GM12872 (cell line): Measurements from ENCODE around the gene TMEM106C.

Experiments
- CTCF ChIP-seq: IDR thresholded peaks from 3 replicates; pipeline ENCODE4 v1.5.1; 2011; ENCODE audit warnings: low read depth, mild to moderate bottlenecking, low read length, moderate library complexity; ENCODE audit not compliant: insufficient read depth

The TMEM106C gene, protein sequence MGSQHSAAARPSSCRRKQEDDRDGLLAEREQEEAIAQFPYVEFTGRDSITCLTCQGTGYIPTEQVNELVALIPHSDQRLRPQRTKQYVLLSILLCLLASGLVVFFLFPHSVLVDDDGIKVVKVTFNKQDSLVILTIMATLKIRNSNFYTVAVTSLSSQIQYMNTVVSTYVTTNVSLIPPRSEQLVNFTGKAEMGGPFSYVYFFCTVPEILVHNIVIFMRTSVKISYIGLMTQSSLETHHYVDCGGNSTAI

GRCh38 chr12:47963340-47964040, at the start of gene TMEM106C:
Gene TMEM106C, plus strand, starts transcription at chr12:47963596. Its CDS starts 641 bp downstream, at chr12:47964237.
- peak; percentile 98 for TF ChIP-seq CTCF

DNA sequence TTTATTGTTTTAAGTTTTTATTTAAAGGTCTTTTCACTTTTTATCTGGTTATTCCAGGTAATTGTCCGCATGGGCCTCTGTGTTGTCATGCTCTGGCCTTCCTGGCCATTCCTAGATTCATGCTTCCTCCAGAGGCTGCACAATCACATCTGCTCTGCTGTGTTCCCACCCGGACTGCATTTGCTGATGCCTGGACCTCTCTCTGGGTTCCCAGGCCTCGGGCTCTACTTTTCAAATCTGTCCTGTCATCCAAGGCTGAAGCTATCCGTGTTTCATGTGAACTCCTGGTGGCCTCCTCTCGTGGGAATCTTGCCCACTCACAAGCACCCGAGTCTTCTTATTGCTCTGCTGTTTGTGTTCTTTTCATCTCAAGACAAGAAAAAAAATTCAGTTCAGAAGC, 42.5 kb upstream of the TMEM106C start:
- no peak for TF ChIP-seq CTCF

GRCh38 chr12:47921907-47922306, 41.5 kb upstream of the TMEM106C start:
- no peak for TF ChIP-seq CTCF

DNA sequence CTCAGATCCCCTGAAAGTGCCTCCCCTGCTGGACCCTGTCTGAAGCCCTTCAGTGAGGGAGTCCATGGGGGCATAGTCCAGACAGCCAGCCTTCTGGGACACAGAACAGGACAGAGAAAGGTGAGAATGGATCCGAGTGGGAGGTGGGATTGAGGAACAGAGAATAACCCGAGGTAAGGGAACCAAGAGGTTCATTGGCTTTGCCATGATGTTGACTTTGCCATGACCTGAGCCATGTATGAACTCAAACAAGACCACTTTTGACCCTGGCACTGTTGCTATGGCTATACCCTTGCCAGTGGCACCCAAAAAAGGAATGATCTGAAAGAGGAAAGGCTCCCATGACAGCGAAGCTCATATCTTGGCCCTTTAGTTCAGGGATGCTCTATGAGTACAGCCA, 36.0 kb upstream of the TMEM106C start:
- TF ChIP-seq CTCF = no peak

DNA sequence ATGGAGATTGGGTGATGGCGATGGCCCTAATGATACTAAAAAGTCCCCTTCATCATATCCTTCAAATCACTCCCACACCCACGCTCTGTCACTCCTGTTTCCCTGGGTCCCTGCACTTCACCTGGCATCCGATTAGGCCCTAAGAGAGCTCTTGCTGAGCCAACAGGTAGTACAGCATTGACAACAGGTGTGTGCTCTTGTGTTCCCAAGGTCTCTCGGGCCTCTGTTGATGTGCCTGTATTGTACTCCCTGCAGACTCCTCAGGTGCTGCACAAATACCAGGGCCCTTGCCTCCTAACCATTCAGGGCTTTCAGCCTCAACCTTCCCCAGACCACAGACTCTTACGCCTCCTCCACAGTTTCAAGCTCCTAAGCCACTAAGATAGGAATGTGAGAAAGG, 32.8 kb upstream of the TMEM106C start:
- no peak for TF ChIP-seq CTCF

DNA sequence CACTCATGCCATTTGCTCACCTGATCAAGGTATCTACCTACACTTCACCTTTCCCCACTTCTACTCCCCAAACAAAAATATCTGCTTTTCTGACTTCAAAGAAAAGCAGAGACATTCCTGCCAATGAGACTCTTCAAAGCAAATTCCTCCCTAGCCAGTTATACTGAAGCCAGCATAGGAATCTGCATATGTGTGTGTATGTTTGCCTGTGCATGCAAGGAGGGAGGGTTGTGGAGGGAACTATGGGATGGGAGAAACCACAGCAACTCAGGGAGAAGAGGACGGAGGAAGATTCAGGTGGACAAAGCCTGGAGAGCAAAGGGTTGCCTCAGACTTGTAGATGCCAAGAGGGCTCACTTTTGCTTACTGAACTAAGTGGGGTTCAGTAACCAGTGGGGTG, 32.2 kb upstream of the TMEM106C start:
- TF ChIP-seq CTCF = no peak

DNA sequence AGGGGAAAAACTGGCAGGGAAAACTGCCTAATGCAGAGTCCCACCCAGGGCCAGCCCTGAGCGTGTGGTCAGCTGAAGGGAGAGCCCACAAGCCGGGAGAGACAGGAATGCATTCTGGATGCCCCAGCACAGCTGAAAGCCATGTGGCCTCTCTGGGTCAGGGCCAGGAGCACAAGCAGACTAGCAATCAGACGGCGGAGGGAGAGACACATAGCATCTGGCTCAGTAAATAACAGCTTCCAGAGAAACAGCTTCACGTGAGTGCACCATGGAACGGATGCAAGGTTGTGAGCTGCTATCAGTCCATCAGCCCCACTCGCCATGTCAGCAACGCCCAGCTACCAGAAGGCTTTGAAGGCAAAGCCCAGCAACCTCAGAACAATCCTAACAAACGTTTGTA, 28.2 kb upstream of the TMEM106C start:
- no peak for TF ChIP-seq CTCF
